ENCODE measurements around the gene TBC1D2. TPM values are rescaled to one million over a fixed set of nuclear protein-coding genes. Genes with fewer than 3 reads are reported as not detected.

TBC1D2 gene
- total RNA-seq, 3 donors from 2014 or later (not counting 1 experiment from before 2014, with no cell fraction given), result 5.0 to 8.9 (median 7.0) TPM

- ATAC-seq (no peak), DNase-seq (no peak)
- Histone ChIP-seq H3K36me3 (ENCODE audit: control insufficient read depth, insufficient read depth, low read length) (no peaks in the 10 kb centered on the region), H3K27me3 (ENCODE audit: control insufficient read depth, insufficient read depth, low read length) (no peaks in the 10 kb centered on the region), H3K4me1 (ENCODE audit: control insufficient read depth, insufficient read depth, low read length) (peaks cover 9% of the 10 kb centered on the region), H3K27ac (ENCODE audit: low read length) (no peak overlapping the region), H3K4me3 (ENCODE audit: low read length) (no peak overlapping the region), H3K9me3 (ENCODE audit: control insufficient read depth, insufficient read depth, low read length) (no peaks in the 10 kb centered on the region)
- no peaks in the 10 kb centered on the region for H3K4me1 Mint-ChIP-seq
- no peaks in the 10 kb centered on the region for H3K9me3 Mint-ChIP-seq
- H3K27me3 Mint-ChIP-seq (ENCODE audit: low read depth in 2 of 2), result no peaks in the 10 kb centered on the region
- H3K36me3 Mint-ChIP-seq, result no peaks in the 10 kb centered on the region
- H3K4me3 Mint-ChIP-seq, result no peak overlapping the region
- intact Hi-C loops (cut with micrococcal nuclease), result no loop called here
- WGBS (ENCODE audit: insufficient coverage), result 95% methylated on average over 7 of the region's 7 CpGs
- TF ChIP-seq CTCF (IDR thresholded peaks at IDR 0.05), result no peak
- no peak overlapping the region for H3K27ac Mint-ChIP-seq
These were observed 53.7 kb downstream of the TBC1D2 start for GRCh38 chr9:98201749-98202148.

GRCh38 chr9:98201102-98201501, 54.3 kb downstream of the TBC1D2 start:
- no peaks in the 10 kb centered on the region for H3K9me3 Mint-ChIP-seq
- no peaks in the 10 kb centered on the region for H3K4me1 Mint-ChIP-seq
- no peak for TF ChIP-seq CTCF (IDR thresholded peaks at IDR 0.05)
- no peak overlapping the region for H3K27ac Mint-ChIP-seq
- H3K36me3 Mint-ChIP-seq, result no peaks in the 10 kb centered on the region
- Histone ChIP-seq H3K27me3 (ENCODE audit: control insufficient read depth, insufficient read depth, low read length) (no peaks in the 10 kb centered on the region), H3K27ac (ENCODE audit: low read length) (no peak overlapping the region), H3K9me3 (ENCODE audit: control insufficient read depth, insufficient read depth, low read length) (no peaks in the 10 kb centered on the region), H3K4me3 (ENCODE audit: low read length) (no peak overlapping the region), H3K36me3 (ENCODE audit: control insufficient read depth, insufficient read depth, low read length) (no peaks in the 10 kb centered on the region), H3K4me1 (ENCODE audit: control insufficient read depth, insufficient read depth, low read length) (peaks cover 7% of the 10 kb centered on the region)
- 86% methylated on average over 6 of the region's 6 CpGs for WGBS (ENCODE audit: insufficient coverage)
- H3K4me3 Mint-ChIP-seq, result no peak overlapping the region
- intact Hi-C loops (cut with micrococcal nuclease), result no loop called here
- no peaks in the 10 kb centered on the region for H3K27me3 Mint-ChIP-seq (ENCODE audit: low read depth in 2 of 2)
- DNase-seq, result no peak
- ATAC-seq, result no peak

- no peak overlapping the region for H3K27ac Mint-ChIP-seq
These were observed 55.9 kb downstream of the TBC1D2 start for GRCh38 chr9:98199388-98200033.

More at GRCh38 chr9:98199388-98200033, 55.9 kb downstream of the TBC1D2 start:
- H3K4me3 Mint-ChIP-seq, result no peak overlapping the region
- H3K4me1 Mint-ChIP-seq, result no peaks in the 10 kb centered on the region
- no peak for ATAC-seq
- Histone ChIP-seq H3K4me1 (ENCODE audit: control insufficient read depth, insufficient read depth, low read length) (no peaks in the 10 kb centered on the region), H3K27ac (ENCODE audit: low read length) (no peak overlapping the region), H3K36me3 (ENCODE audit: control insufficient read depth, insufficient read depth, low read length) (no peaks in the 10 kb centered on the region), H3K9me3 (ENCODE audit: control insufficient read depth, insufficient read depth, low read length) (no peaks in the 10 kb centered on the region), H3K4me3 (ENCODE audit: low read length) (no peak overlapping the region), H3K27me3 (ENCODE audit: control insufficient read depth, insufficient read depth, low read length) (no peaks in the 10 kb centered on the region)
- TF ChIP-seq CTCF (IDR thresholded peaks at IDR 0.05), result no peak
- no peaks in the 10 kb centered on the region for H3K36me3 Mint-ChIP-seq
- intact Hi-C loops (cut with micrococcal nuclease), result no loop called here
- no peak for DNase-seq
- peaks cover 0 to 5% of the 10 kb centered on the region in 2 donors for H3K27me3 Mint-ChIP-seq (ENCODE audit: low read depth in 2 of 2)
- H3K9me3 Mint-ChIP-seq, result no peaks in the 10 kb centered on the region
- 95% methylated on average over 19 of the region's 20 CpGs for WGBS (ENCODE audit: insufficient coverage)
